Neuron (in vitro differentiated cells): Measurements from ENCODE around the gene CCDC80.
"Not testable (repeated sequence)": the region's sequence is repeated elsewhere in the genome, so short reads cannot be mapped to it uniquely, and the experiment has no call there.

Experiments
- H2AFZ ChIP-seq: one replicate; pipeline ENCODE4 v1.6.1; 2013; ENCODE audit warnings: low read depth, mild to moderate bottlenecking, inconsistent platforms, low read length, moderate library complexity
- H3K27me3 ChIP-seq: one replicate; pipeline ENCODE4 v1.6.1; 2013; ENCODE audit warnings: low read length; ENCODE audit not compliant: insufficient read depth
- H3K36me3 ChIP-seq: one replicate; pipeline ENCODE4 v1.6.1; 2013; ENCODE audit warnings: low read length; ENCODE audit not compliant: insufficient read depth
- H3K4me1 ChIP-seq: one replicate; pipeline ENCODE4 v1.6.1; 2013; ENCODE audit warnings: low read length; ENCODE audit not compliant: insufficient read depth
- H3K4me3 ChIP-seq: 2 replicates; pipeline ENCODE4 v1.5.1; 2013; ENCODE audit warnings: mild to moderate bottlenecking, low read length, moderate library complexity
- H3K9me3 ChIP-seq: one replicate; pipeline ENCODE4 v1.6.1; 2013; ENCODE audit warnings: low read length

Gene CCDC80

GRCh38 chr3:112593258-112593657 lies 47.7 kb downstream of the CCDC80 start:
- Histone ChIP-seq H3K27me3 (no peaks in the 10 kb centered on the region), H3K9me3 (peaks cover 4% of the 10 kb centered on the region), H3K36me3 (peaks cover 6% of the 10 kb centered on the region), H2AFZ (no peak overlapping the region), H3K4me3 (no peak overlapping the region), H3K4me1 (no peaks in the 10 kb centered on the region)

DNA sequence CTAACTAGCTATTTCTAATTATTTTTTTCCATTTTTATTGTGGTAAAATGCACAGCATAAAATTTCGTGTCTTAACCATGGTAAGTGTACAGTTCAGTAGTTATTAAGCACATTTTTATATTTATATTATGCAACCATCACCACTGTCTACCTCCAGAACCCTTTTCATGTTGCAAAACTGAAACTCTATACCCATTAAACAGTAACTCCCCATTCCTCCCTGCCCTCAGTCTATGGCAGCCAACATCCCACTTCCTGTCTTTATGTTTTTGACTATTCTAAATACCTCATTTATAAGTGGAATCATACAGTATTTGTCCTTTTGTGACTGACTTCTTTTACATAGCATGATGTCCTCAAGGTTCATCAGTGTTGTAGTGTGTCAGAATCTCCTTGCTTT lies 53.6 kb downstream of the CCDC80 start:
- no peak overlapping the region for H3K4me3 ChIP-seq
- H3K27me3 ChIP-seq: no peaks in the 10 kb centered on the region
- H3K9me3 ChIP-seq: no peaks in the 10 kb centered on the region
- H3K4me1 ChIP-seq: no peaks in the 10 kb centered on the region
- H2AFZ ChIP-seq: no peak overlapping the region
- peaks cover 44% of the 10 kb centered on the region for H3K36me3 ChIP-seq

GRCh38 chr3:112585782-112586181 lies 55.2 kb downstream of the CCDC80 start:
- Histone ChIP-seq H3K9me3 (no peaks in the 10 kb centered on the region), H3K36me3 (peaks cover 50% of the 10 kb centered on the region), H3K4me3 (no peak overlapping the region), H3K27me3 (no peaks in the 10 kb centered on the region), H2AFZ (no peak overlapping the region), H3K4me1 (no peaks in the 10 kb centered on the region)

DNA sequence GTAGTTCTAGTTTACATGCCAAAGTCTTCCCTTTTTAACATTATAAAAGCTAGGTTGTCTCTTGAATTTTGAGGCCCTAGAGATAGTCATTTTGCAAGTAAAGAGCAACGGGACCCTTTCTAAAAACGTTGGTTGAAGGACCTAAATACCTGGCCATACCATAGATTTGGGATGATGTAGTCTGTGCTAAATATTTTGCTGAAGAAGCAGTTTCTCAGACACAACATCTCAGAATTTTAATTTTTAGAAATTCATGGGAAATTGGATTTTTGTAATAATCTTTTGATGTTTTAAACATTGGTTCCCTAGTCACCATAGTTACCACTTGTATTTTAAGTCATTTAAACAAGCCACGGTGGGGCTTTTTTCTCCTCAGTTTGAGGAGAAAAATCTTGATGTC lies 57.8 kb downstream of the CCDC80 start:
- H3K36me3 ChIP-seq: peaks cover 69% of the 10 kb centered on the region

DNA sequence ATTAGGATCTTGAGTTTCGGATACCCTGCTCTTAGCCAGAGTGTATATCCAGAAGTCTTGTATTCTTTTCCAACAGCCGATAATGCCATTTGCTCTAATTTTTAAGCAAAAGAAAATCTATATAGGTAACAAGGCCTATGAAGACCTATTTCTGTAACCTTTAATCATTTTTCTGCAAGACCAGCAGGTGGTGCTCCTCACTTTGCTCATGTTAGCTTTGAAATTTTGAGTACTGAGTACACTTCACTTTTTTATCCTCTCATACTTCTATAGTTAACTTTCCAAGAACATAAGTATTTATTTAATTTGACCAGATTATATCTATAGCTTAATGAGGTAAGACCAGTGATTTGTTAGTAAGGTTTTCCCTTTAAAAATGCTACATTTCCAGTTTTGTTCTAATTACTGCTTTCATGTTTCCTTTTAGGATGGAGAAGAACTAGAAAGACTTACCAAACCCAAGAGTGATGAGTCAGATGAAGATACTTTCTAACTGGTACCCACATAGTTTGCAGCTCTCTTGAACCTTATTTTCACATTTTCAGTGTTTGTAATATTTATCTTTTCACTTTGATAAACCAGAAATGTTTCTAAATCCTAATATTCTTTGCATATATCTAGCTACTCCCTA lies 58.6 kb downstream of the CCDC80 start:
- Histone ChIP-seq H3K4me1 (no peaks in the 10 kb centered on the region), H3K4me3 (no peak overlapping the region), H2AFZ (no peak overlapping the region), H3K36me3 (peaks cover 66% of the 10 kb centered on the region), H3K9me3 (no peaks in the 10 kb centered on the region), H3K27me3 (no peaks in the 10 kb centered on the region)

More for the DNA sequence above, 57.8 kb downstream of the CCDC80 start:
- no peaks in the 10 kb centered on the region for H3K27me3 ChIP-seq
- H3K9me3 ChIP-seq: no peaks in the 10 kb centered on the region
- H3K4me1 ChIP-seq: no peaks in the 10 kb centered on the region
- H2AFZ ChIP-seq: no peak overlapping the region
- H3K4me3 ChIP-seq: no peak overlapping the region

DNA sequence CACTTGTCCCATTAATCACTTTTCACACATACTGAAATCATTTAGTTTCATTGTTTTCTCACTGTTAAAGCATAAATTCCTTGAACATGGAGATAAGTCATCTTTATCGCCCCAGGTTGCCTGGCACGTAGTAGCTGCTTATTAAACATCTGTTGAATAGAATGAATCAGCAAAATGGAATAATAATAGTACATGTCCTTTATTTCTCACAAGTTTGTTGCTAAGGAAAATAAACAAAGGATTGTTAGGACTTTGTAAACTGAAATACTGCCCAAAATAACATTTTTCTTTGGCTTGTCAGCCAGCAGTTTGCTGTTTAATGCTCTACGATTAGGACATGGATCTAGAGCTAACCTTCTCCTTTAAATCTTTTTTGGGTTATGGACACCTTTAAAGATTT lies 61.2 kb downstream of the CCDC80 start:
- no peaks in the 10 kb centered on the region for H3K4me1 ChIP-seq
- no peak overlapping the region for H3K4me3 ChIP-seq
- peaks cover 58% of the 10 kb centered on the region for H3K36me3 ChIP-seq
- no peak overlapping the region for H2AFZ ChIP-seq
- H3K27me3 ChIP-seq: no peaks in the 10 kb centered on the region
- no peaks in the 10 kb centered on the region for H3K9me3 ChIP-seq

DNA sequence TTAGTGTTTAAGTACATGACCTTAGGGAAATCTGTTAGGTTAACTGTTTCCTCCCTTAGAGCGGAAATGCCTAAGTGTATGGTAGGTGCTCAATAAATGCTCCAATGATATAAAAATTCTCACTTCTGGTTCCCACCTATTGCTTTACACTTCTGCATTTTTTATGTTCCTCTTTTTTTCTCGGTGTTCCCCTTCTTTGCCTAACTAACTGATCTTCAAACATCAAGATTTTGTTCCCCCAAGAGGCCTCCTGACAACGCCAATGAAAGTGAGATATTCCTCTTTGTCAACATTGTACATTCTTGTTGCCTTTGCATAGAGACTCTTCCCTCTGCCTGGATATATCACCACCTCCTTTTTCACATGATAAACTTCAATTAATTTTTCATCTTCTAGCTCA lies 61.7 kb downstream of the CCDC80 start:
- no peaks in the 10 kb centered on the region for H3K9me3 ChIP-seq
- H3K4me3 ChIP-seq: no peak overlapping the region
- H3K4me1 ChIP-seq: no peaks in the 10 kb centered on the region
- H2AFZ ChIP-seq: no peak overlapping the region
- H3K36me3 ChIP-seq: peaks cover 53% of the 10 kb centered on the region
- no peaks in the 10 kb centered on the region for H3K27me3 ChIP-seq

GRCh38 chr3:112572701-112573100 lies 68.2 kb downstream of the CCDC80 start:
- peaks cover 46% of the 10 kb centered on the region for H3K36me3 ChIP-seq
- H3K9me3 ChIP-seq: no peaks in the 10 kb centered on the region

GRCh38 chr3:112569265-112569664 lies 71.7 kb downstream of the CCDC80 start:
- Histone ChIP-seq H2AFZ (no peak overlapping the region), H3K36me3 (peaks cover 50% of the 10 kb centered on the region), H3K4me3 (no peak overlapping the region), H3K9me3 (no peaks in the 10 kb centered on the region), H3K27me3 (no peaks in the 10 kb centered on the region), H3K4me1 (no peaks in the 10 kb centered on the region)

More at GRCh38 chr3:112572701-112573100, 68.2 kb downstream of the CCDC80 start:
- Histone ChIP-seq H3K27me3 (no peaks in the 10 kb centered on the region), H2AFZ (no peak overlapping the region), H3K4me1 (no peaks in the 10 kb centered on the region), H3K4me3 (no peak overlapping the region)

GRCh38 chr3:112568642-112569041 lies 72.3 kb downstream of the CCDC80 start:
- no peak overlapping the region for H2AFZ ChIP-seq
- no peaks in the 10 kb centered on the region for H3K9me3 ChIP-seq
- no peak overlapping the region for H3K4me3 ChIP-seq
- H3K4me1 ChIP-seq: no peaks in the 10 kb centered on the region
- no peaks in the 10 kb centered on the region for H3K27me3 ChIP-seq
- peaks cover 51% of the 10 kb centered on the region for H3K36me3 ChIP-seq

DNA sequence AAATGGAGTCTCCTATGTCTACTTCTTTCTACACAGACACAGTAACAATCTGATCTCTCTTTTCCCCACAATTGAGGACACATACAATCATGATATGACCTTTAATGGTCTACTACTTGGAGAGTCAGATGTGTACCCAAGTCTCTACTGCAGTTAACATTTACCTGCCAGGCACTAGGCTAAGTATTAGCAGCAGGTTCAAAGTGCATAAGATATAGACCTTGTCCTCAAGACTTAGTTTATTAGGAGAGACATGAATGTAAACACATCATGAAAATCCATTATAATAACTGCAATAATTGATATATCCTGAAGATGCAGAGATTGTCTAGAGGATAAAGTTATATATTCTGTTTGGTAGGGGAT lies 76.0 kb downstream of the CCDC80 start:
- no peak overlapping the region for H2AFZ ChIP-seq
- H3K9me3 ChIP-seq: no peaks in the 10 kb centered on the region
- peaks cover 9% of the 10 kb centered on the region for H3K4me1 ChIP-seq
- H3K4me3 ChIP-seq: no peak overlapping the region
- H3K27me3 ChIP-seq: no peaks in the 10 kb centered on the region
- peaks cover 27% of the 10 kb centered on the region for H3K36me3 ChIP-seq

- not testable (repeated sequence) for H3K27me3 ChIP-seq, H3K4me3 ChIP-seq, H2AFZ ChIP-seq, H3K9me3 ChIP-seq
- H3K4me1 ChIP-seq: peaks cover 14% of the 10 kb centered on the region
- peaks cover 24% of the 10 kb centered on the region for H3K36me3 ChIP-seq
Observed at GRCh38 chr3:112564247-112564939, 76.5 kb downstream of the CCDC80 start.

- no peaks in the 10 kb centered on the region for H3K9me3 ChIP-seq
- H3K4me3 ChIP-seq: peak within 1 kb of the TSS; percentile 54
- peaks cover 15% of the 10 kb centered on the region for H3K36me3 ChIP-seq
- peaks cover 16% of the 10 kb centered on the region for H3K4me1 ChIP-seq
- peak within 1 kb of the TSS; percentile 15 for H2AFZ ChIP-seq
- H3K27me3 ChIP-seq: no peaks in the 10 kb centered on the region
Observed at GRCh38 chr3:112561734-112562529, 79.0 kb downstream of the CCDC80 start, which contains the start of the genes ATG3 and SLC35A5. ATG3 (minus strand) TSS chr3:112561962; CDS start chr3:112561528, 434 bp downstream. SLC35A5 (plus strand) TSS chr3:112562045; CDS start chr3:112563404, 1,359 bp downstream.
